ENCODE data around the gene NTM. TPM values are rescaled to one million over a fixed set of nuclear protein-coding genes. Genes with fewer than 3 reads are reported as not detected.

The NTM gene
- total RNA-seq, 1 experiment from 2014 or later, result 9.9 TPM

DNA sequence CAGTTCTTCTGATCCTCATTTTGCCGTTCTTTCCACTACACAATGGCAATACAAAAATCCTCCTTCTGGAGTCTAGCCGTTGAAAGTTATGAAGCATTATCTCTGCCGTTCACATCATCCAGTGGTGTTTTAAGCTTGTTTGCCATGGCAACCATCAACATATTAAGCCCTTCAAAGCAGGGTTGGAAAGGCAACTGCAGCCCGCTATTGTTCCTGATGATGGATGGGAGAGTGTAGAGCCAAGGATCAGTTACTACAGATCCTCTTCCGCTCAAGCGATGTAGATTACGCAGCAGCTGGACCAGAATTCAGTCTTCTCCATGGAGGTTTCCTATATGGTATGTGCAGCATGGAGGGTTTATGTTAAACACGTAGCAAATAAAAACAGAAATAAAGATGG lies 352.7 kb downstream of the NTM start:
- no peak for TF ChIP-seq CTCF (conservative IDR thresholded peaks at IDR 0.05)
- H3K9ac ChIP-seq (ENCODE audit: extremely low read depth, insufficient read length, low read length), result no peak overlapping the region

More for the DNA sequence above, 352.7 kb downstream of the NTM start:
- H3K36me3 Mint-ChIP-seq (ENCODE audit: insufficient read depth in 1 of 3, low read depth in 3 of 3), result no peaks in the 10 kb centered on the region; a peak in 1 of 7 replicates
- Histone ChIP-seq H3K9me3 (ENCODE audit: control insufficient read depth, low read depth, low read length) (no peaks in the 10 kb centered on the region), H4K20me1 (ENCODE audit: control insufficient read depth, insufficient read depth, insufficient read length) (no peaks in the 10 kb centered on the region), H2BK5ac (ENCODE audit: insufficient read length, low read length) (no peak overlapping the region), H2BK120ac (ENCODE audit: low read depth, low read length, poor library complexity, severe bottlenecking) (no peak overlapping the region), H3K27ac (ENCODE audit: insufficient read length, low read depth, low read length) (no peak overlapping the region), H3K79me2 (ENCODE audit: insufficient read depth, low read length) (no peaks in the 10 kb centered on the region), H3K23ac (ENCODE audit: insufficient read length, low read depth, low read length) (no peak overlapping the region), H3K18ac (ENCODE audit: insufficient read length, low read depth, low read length) (no peak overlapping the region), H2AFZ (ENCODE audit: low read length) (no peak overlapping the region), H3K4me2 (ENCODE audit: insufficient read depth, insufficient read length, low read length) (no peak overlapping the region), H3K14ac (ENCODE audit: insufficient read depth, low read length) (no peak overlapping the region), H2BK15ac (ENCODE audit: low read depth, low read length) (no peak overlapping the region), H3K56ac (ENCODE audit: insufficient read length, low read depth, low read length) (no peak overlapping the region), H4K8ac (replicated peaks; ENCODE audit: insufficient read length, low read depth, low read length) (no peak overlapping the region), H4K5ac (ENCODE audit: insufficient read length, low read depth, low read length) (no peak overlapping the region), H3K4me1 (ENCODE audit: insufficient read depth, low read length) (no peaks in the 10 kb centered on the region), H3K79me1 (ENCODE audit: insufficient read depth, low read depth, low read length, poor library complexity, severe bottlenecking) (no peaks in the 10 kb centered on the region), H2AK5ac (ENCODE audit: insufficient read length, low read length) (no peak overlapping the region), H4K91ac (ENCODE audit: insufficient read length, low read depth, low read length) (no peak overlapping the region), H2BK20ac (ENCODE audit: low read depth, low read length, poor library complexity, severe bottlenecking) (no peak overlapping the region), H3K27me3 (ENCODE audit: insufficient read depth, low read length) (no peaks in the 10 kb centered on the region), H3K23me2 (ENCODE audit: insufficient read length, low read depth, low read length, poor library complexity, severe bottlenecking) (no peaks in the 10 kb centered on the region), H2BK12ac (ENCODE audit: insufficient read length, low read depth, low read length) (no peak overlapping the region), H3K4ac (ENCODE audit: low read depth, low read length) (no peak overlapping the region), H3T11ph (ENCODE audit: low read length) (no peak overlapping the region)
- H3K27ac Mint-ChIP-seq, result no peak overlapping the region
- H3K9me3 Mint-ChIP-seq, result no peaks in the 10 kb centered on the region
- peaks cover 2% of the 10 kb centered on the region; the same call in 1 of the 2 replicates for H3K27me3 Mint-ChIP-seq (ENCODE audit: low read depth)
- no peak for DNase-seq
- no CpG with 5 or more reads among the region's 8 CpGs for WGBS (ENCODE audit: extremely low coverage, insufficient read length, low lambda C conversion rate)
- no peak overlapping the region for H3K4me3 Mint-ChIP-seq
- H3K4me1 Mint-ChIP-seq, result peaks cover 2 to 9% of the 10 kb centered on the region in 2 experiments; a peak in 3 of 4 replicates
